HepG2 (cell line): Measurements from ENCODE around the gene CNTFR. TPM values are rescaled to one million over a fixed set of nuclear protein-coding genes. Genes with fewer than 3 reads are reported as not detected.

Source experiments
- ATAC-seq: fragments of 200-7000 bp; cut with Tn5 transposase; 3 replicates; pipeline ENCODE4 v1.9.1; 2020; ENCODE audit warnings: mild to moderate bottlenecking, moderate library complexity
- BruUV-seq: library from RNA; stranded (reverse); fragments of 400-500 nt; replicated peaks from 2 replicates; lab custom pipeline; 2021; lab: Mats Ljungman, UMichigan
- CTCF ChIA-PET: fragments of 300-600 bp; formaldehyde crosslinking; extraction: SDS; loops from one replicate; lab custom pipeline; 2021; ENCODE audit warnings: low total read pairs, inconsistent platforms, low intra/inter-chr PET ratio; lab: Yijun Ruan, JAX
- POLR2A ChIA-PET: fragments of 350-600 bp; sonication (Branson Sonifier 250); formaldehyde crosslinking; loops from one replicate; lab custom pipeline; 2020; ENCODE audit warnings: antibody characterized with exemption, inconsistent platforms; lab: Yijun Ruan, JAX
- DNase-seq: peaks from one replicate; pipeline ENCODE4 v3.0.0-alpha.2; 2015; ENCODE audit warnings: low spot score
- FAIRE-seq: peaks from 3 replicates; lab custom pipeline; 2011; peaks lifted over from hg19 to GRCh38; lab: Jason Lieb, UNC
- H2AFZ ChIP-seq: one replicate; pipeline ENCODE4 v1.6.1; 2011; ENCODE audit warnings: low read length, inconsistent platforms
- H3K27ac ChIP-seq: fragments of 300-600 bp; 3 replicates; pipeline ENCODE4 v1.8.0; 2011; ENCODE audit warnings: mixed run types, mild to moderate bottlenecking, mixed read lengths, low read length, inconsistent platforms; ENCODE audit not compliant: insufficient read depth; ENCODE audit errors: extremely low read length
- H3K27me3 ChIP-seq, 2 experiments: fragments of 200-600 bp in 1 of 2; 2 replicates in 1 of 2; 3 replicates in 1 of 2; pipeline versions ENCODE4 v1.6.0 to v1.8.0; 2011; ENCODE audit warnings: low read length in 2 of 2, mild to moderate bottlenecking in 2 of 2, moderate library complexity in 2 of 2, inconsistent platforms in 1 of 2; ENCODE audit not compliant: insufficient read depth in 2 of 2, control insufficient read depth in 1 of 2
- H3K36me3 ChIP-seq, 2 experiments: fragments of 200-600 bp in 1 of 2; replicated peaks in 1 of 2; 2 replicates in 1 of 2; 3 replicates in 1 of 2; pipeline versions ENCODE4 v1.5.1 to v1.8.0; 2011; ENCODE audit warnings: low read length in 2 of 2, inconsistent platforms in 1 of 2; ENCODE audit not compliant: insufficient read depth in 2 of 2, control insufficient read depth in 1 of 2
- H3K4me1 ChIP-seq: 2 replicates; pipeline ENCODE4 v1.5.1; 2012; ENCODE audit warnings: low read length, inconsistent platforms; ENCODE audit not compliant: insufficient read depth
- H3K4me2 ChIP-seq: 2 replicates; pipeline ENCODE4 v1.6.0; 2011; ENCODE audit warnings: low read depth, low read length, inconsistent platforms
- H3K4me3 ChIP-seq, 3 experiments: fragments of 200-600 bp in 1 of 3; sonication (generic), shearing (Covaris generic) in 1 of 3; replicated peaks in 1 of 3; 2 replicates each; pipeline ENCODE4 v1.5.1; 2011 to 2016; ENCODE audit warnings: low read length in 3 of 3, inconsistent platforms in 2 of 3, low read depth in 2 of 3, mild to moderate bottlenecking in 2 of 3, control low read depth in 1 of 3, mixed read lengths in 1 of 3; ENCODE audit not compliant: insufficient read depth in 1 of 3
- H3K79me2 ChIP-seq: one replicate; pipeline ENCODE4 v1.6.1; 2011; ENCODE audit warnings: low read length, inconsistent platforms; ENCODE audit not compliant: insufficient read depth
- H3K9ac ChIP-seq: 2 replicates; pipeline ENCODE4 v1.6.0; 2011; ENCODE audit warnings: mild to moderate bottlenecking, low read depth, low read length, inconsistent platforms; ENCODE audit not compliant: insufficient read depth
- H3K9me3 ChIP-seq: 2 replicates; pipeline ENCODE4 v1.5.1; 2012; ENCODE audit warnings: mild to moderate bottlenecking, low read length
- H4K20me1 ChIP-seq: 2 replicates; pipeline ENCODE4 v1.6.0; 2011; ENCODE audit warnings: inconsistent platforms, mild to moderate bottlenecking, low read length, moderate library complexity; ENCODE audit not compliant: insufficient read depth
- AHR ChIP-seq: IDR thresholded peaks from 2 replicates; pipeline ENCODE4 v1.6.1; 2018; ENCODE audit warnings: missing genetic modification reagents, missing compliant biosample characterization
- BCL6 ChIP-seq: IDR thresholded peaks from 2 replicates; pipeline ENCODE4 v1.6.1; 2016; ENCODE audit warnings: missing genetic modification reagents, missing compliant biosample characterization
- EZH2 ChIP-seq: conservative IDR thresholded peaks from 2 replicates; pipeline ENCODE4 v1.6.1; 2012; ENCODE audit warnings: mild to moderate bottlenecking, low read depth, low read length, moderate library complexity
- GLI4 ChIP-seq: sonication (generic); formaldehyde crosslinking; IDR thresholded peaks from 2 replicates; pipeline ENCODE4 v1.5.1; 2020; ENCODE audit warnings: missing genetic modification reagents, mild to moderate bottlenecking, moderate library complexity, borderline replicate concordance
- NFE2 ChIP-seq: sonication (generic); formaldehyde crosslinking; IDR thresholded peaks from 2 replicates; pipeline ENCODE4 v1.4.0; 2020; ENCODE audit warnings: missing genetic modification reagents
- RORA ChIP-seq: sonication (generic); formaldehyde crosslinking; IDR thresholded peaks from 2 replicates; pipeline ENCODE4 v1.5.0; 2020; ENCODE audit warnings: mild to moderate bottlenecking, missing genetic modification reagents, moderate library complexity
- TBP ChIP-seq: sonication (generic); formaldehyde crosslinking; IDR thresholded peaks from 2 replicates; pipeline ENCODE4 v1.5.0; 2020; ENCODE audit warnings: missing genetic modification reagents
- ZNF205 ChIP-seq: IDR thresholded peaks from 2 replicates; pipeline ENCODE4 v1.6.1; 2018; ENCODE audit warnings: missing biosample characterization, missing genetic modification reagents
- ZNF382 ChIP-seq: sonication (generic); formaldehyde crosslinking; IDR thresholded peaks from 2 replicates; pipeline ENCODE4 v1.5.0; 2020; ENCODE audit warnings: missing genetic modification reagents, mild to moderate bottlenecking, borderline replicate concordance
- ZNF431 ChIP-seq: sonication (generic); formaldehyde crosslinking; IDR thresholded peaks from 2 replicates; pipeline ENCODE4 v1.9.0; 2022; ENCODE audit warnings: missing genetic modification reagents, low read depth, mild to moderate bottlenecking, borderline replicate concordance
- WGBS: methylation state at CpG from one replicate; pipeline ENCODE4 v1.1.6; 2017; ENCODE audit warnings: low lambda C conversion rate; 5-methylcytosine and 5-hydroxymethylcytosine counted together
- in situ Hi-C: cut with HindIII; loops from 2 replicates; pipeline ENCODE4 v1.10.0; 2017; ENCODE audit warnings: low pct_unique_long_range_greater_than_20kb; ENCODE audit not compliant: extremely low pct_ligation_motif_present
- intact Hi-C: fragments of 100-400 bp; cut with micrococcal nuclease; formaldehyde crosslinking; loops from one replicate; pipeline ENCODE4 v1.10.0; 2022; ENCODE audit not compliant: unreplicated experiment
- polyA plus RNA-seq, 8 experiments: library from polyadenylated mRNA; depleted of rRNA in 3 of 8; stranded (reverse) in 7 of 8; unstranded in 1 of 8; fragments of >200 nt; fragmentation: Illumina TruSeq in 4 of 8; extraction: Trizol in 4 of 8; gene quantifications; 2 replicates each; pipeline versions ENCODE4 v1.2.1 to v1.2.3, GENCODE V29; 2011 to 2016; ENCODE audit warnings: low read depth in 4 of 8, missing spikeins in 1 of 8, mixed read lengths in 1 of 8; ENCODE audit not compliant: insufficient read depth in 1 of 8
- total RNA-seq, 5 experiments: library from RNA; depleted of rRNA; stranded (reverse); fragments of >200 nt; fragmentation: Illumina TruSeq; extraction: Trizol; gene quantifications; 2 replicates each; pipeline ENCODE4 v1.2.3, GENCODE V29; 2016; ENCODE audit warnings: low read depth in 1 of 5
- TF ChIP-seq, protein P1 (sequence below): sonication (generic); formaldehyde crosslinking; IDR thresholded peaks from 2 replicates; pipeline ENCODE4 v1.5.1; 2020; ENCODE audit warnings: mild to moderate bottlenecking, missing genetic modification reagents, borderline replicate concordance
- TF ChIP-seq, protein P2 (sequence below): sonication (generic); formaldehyde crosslinking; IDR thresholded peaks from 2 replicates; pipeline ENCODE4 v1.5.0; 2020; ENCODE audit warnings: missing genetic modification reagents
- TF ChIP-seq, protein P3 (sequence below): sonication (generic); formaldehyde crosslinking; IDR thresholded peaks from 2 replicates; pipeline ENCODE4 v1.5.0; 2020; ENCODE audit warnings: mild to moderate bottlenecking, missing genetic modification reagents

Gene CNTFR
- total and polyA plus RNA-seq, 2 of the 13 experiments (the other 11 are each of a cell fraction or from before 2014, with no cell fraction given) = not detected

- peaks cover 8 to 51% of the 10 kb centered on the region in 2 experiments; a peak in 4 of 5 replicates for H3K27me3 ChIP-seq
- H3K4me2 ChIP-seq = no peak overlapping the region
- FAIRE-seq (no peak), ATAC-seq (no peak), DNase-seq (no peak)
- ChIA-PET POLR2A (no interaction called here), CTCF (no interaction called here)
- H3K4me3 ChIP-seq = no peak overlapping the region
- 19% methylated on average over 5 of the region's 13 CpGs for WGBS
- H4K20me1 ChIP-seq = peaks cover 7% of the 10 kb centered on the region; the same call in 1 of the 2 replicates
- H2AFZ ChIP-seq = no peak overlapping the region
- H3K9ac ChIP-seq = no peak overlapping the region
- H3K79me2 ChIP-seq = no peaks in the 10 kb centered on the region
- peaks cover 8% of the 10 kb centered on the region for H3K4me1 ChIP-seq
- in situ Hi-C loops (loop anchor here (5.0 kb wide), 1 partner anchor 40 kb away; no protein-coding TSS in a partner anchor), intact Hi-C loops (no loop called here)
- no peak for TF ChIP-seq GLI4
- TF ChIP-seq ZNF382 (CRISPR knock-in tag) = no peak
- TF ChIP-seq EZH2 = 0 out of 2 replicates have a peak, but pooled peaks have one; percentile 17
- no peak overlapping the region for H3K27ac ChIP-seq
- BruUV-seq = no TSS peak
- no peaks in the 10 kb centered on the region for H3K9me3 ChIP-seq
- no peaks in the 10 kb centered on the region for H3K36me3 ChIP-seq
Measured at GRCh38 chr9:34552606-34552981, 36.9 kb downstream of the CNTFR start.

- WGBS = 0% methylated on average over 1 of the region's 20 CpGs
- Histone ChIP-seq H3K79me2 (no peaks in the 10 kb centered on the region), H3K4me1 (peaks cover 8% of the 10 kb centered on the region), H3K27ac (no peak overlapping the region), H4K20me1 (peaks cover 7% of the 10 kb centered on the region; the same call in 1 of the 2 replicates), H3K4me2 (no peak overlapping the region), H3K4me3 (no peak overlapping the region), H3K9me3 (no peaks in the 10 kb centered on the region), H2AFZ (no peak overlapping the region), H3K27me3 (peaks cover 8 to 51% of the 10 kb centered on the region in 2 experiments; a peak in 4 of 5 replicates), H3K36me3 (no peaks in the 10 kb centered on the region), H3K9ac (no peak overlapping the region)
- CTCF ChIA-PET = no interaction called here
- FAIRE-seq = no peak
- no peak for DNase-seq
- no peak for ATAC-seq
- intact Hi-C loops = no loop called here
- no TSS peak for BruUV-seq
- in situ Hi-C loops = loop anchor here (5.0 kb wide), 1 partner anchor 40 kb away; no protein-coding TSS in a partner anchor
- POLR2A ChIA-PET = no interaction called here
- TF ChIP-seq, protein P1, sequence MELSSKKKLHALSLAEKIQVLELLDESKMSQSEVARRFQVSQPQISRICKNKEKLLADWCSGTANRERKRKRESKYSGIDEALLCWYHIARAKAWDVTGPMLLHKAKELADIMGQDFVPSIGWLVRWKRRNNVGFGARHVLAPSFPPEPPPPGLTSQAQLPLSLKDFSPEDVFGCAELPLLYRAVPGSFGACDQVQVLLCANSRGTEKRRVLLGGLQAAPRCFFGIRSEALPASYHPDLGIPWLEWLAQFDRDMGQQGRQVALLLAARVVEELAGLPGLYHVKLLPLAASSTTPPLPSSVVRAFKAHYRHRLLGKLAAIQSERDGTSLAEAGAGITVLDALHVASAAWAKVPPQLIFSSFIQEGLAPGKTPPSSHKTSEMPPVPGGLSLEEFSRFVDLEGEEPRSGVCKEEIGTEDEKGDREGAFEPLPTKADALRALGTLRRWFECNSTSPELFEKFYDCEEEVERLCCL = no peak
- TF ChIP-seq ZNF431 (CRISPR knock-in tag) (no peak), NFE2 (CRISPR knock-in tag) (no peak), AHR (CRISPR knock-in tag) (no peak), BCL6 (no peak), TBP (CRISPR knock-in tag) (no peak), RORA (no peak), ZNF205 (CRISPR knock-in tag) (no peak)
- TF ChIP-seq, protein P2, sequence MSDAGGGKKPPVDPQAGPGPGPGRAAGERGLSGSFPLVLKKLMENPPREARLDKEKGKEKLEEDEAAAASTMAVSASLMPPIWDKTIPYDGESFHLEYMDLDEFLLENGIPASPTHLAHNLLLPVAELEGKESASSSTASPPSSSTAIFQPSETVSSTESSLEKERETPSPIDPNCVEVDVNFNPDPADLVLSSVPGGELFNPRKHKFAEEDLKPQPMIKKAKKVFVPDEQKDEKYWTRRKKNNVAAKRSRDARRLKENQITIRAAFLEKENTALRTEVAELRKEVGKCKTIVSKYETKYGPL = no peak
- TF ChIP-seq, protein P3, sequence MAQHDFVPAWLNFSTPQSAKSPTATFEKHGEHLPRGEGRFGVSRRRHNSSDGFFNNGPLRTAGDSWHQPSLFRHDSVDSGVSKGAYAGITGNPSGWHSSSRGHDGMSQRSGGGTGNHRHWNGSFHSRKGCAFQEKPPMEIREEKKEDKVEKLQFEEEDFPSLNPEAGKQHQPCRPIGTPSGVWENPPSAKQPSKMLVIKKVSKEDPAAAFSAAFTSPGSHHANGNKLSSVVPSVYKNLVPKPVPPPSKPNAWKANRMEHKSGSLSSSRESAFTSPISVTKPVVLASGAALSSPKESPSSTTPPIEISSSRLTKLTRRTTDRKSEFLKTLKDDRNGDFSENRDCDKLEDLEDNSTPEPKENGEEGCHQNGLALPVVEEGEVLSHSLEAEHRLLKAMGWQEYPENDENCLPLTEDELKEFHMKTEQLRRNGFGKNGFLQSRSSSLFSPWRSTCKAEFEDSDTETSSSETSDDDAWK = no peak
Measured at GRCh38 chr9:34551751-34552605, 37.5 kb downstream of the CNTFR start.
